ENCODE results near the gene TSPAN6. TPM values are rescaled to one million over a fixed set of nuclear protein-coding genes. Genes with fewer than 3 reads are reported as not detected.

The TSPAN6 gene
- total and polyA plus RNA-seq, 4 donors: 42.6 to 97.6 (median 54.6) TPM

DNA sequence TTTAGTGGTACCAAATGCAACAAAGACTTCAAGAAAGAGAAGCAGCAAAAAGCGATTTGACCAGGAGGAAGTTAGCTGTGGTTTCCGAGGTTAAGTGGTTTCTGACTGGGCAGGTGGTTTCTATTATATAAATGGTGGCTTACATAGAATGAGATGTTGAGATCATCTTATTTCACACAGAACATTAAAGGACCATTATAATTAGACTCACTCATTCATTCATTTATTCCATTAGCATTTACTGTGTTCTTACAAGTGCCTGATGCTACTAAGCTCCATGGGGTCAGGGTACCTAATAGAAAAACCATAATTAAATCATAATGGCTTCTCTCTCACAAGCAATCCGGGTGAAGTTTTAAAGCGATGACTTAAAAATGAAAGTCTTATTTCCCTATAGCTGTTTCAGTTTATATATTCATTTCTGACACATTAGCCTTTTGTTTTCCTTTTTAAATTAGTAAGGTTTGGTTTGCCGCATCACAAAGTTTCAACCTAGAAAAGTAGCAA lies 10.6 kb downstream of the TSPAN6 start:
- H3K36me3 ChIP-seq (ENCODE audit: control insufficient read depth in 4 of 4, insufficient read depth in 3 of 4, low read depth in 1 of 4, low read length in 3 of 4): peaks cover 0 to 2% (median 0%) of the 10 kb centered on the region in 4 donors
- no peak overlapping the region for H3K27ac ChIP-seq (ENCODE audit: low read depth in 1 of 2, low read length in 2 of 2)
- TF ChIP-seq NR2F2 (IDR thresholded peaks at IDR 0.05) (no peak), FOXA1 (IDR thresholded peaks at IDR 0.05) (no peak), ZBTB33 (IDR thresholded peaks at IDR 0.05) (no peak), JUND (IDR thresholded peaks at IDR 0.05) (no peak), REST (IDR thresholded peaks at IDR 0.05) (no peak), EGR1 (IDR thresholded peaks at IDR 0.05; ENCODE audit: low read depth in 2 of 2) (no peak), RXRA (IDR thresholded peaks at IDR 0.05) (no peak), CTCF (IDR thresholded peaks at IDR 0.05; ENCODE audit: low read depth, low read length, missing input control) (no peak), SP1 (IDR thresholded peaks at IDR 0.05) (no peak), FOXA2 (IDR thresholded peaks at IDR 0.05) (no peak), MAX (IDR thresholded peaks at IDR 0.05) (no peak), RAD21 (IDR thresholded peaks at IDR 0.05) (no peak), GABPA (IDR thresholded peaks at IDR 0.05 in 1 of 2, conservative IDR thresholded peaks at IDR 0.05 in 1 of 2) (no peak), YY1 (IDR thresholded peaks at IDR 0.05) (no peak), TAF1 (conservative IDR thresholded peaks at IDR 0.05) (no peak)
- TF ChIP-seq, protein P1, sequence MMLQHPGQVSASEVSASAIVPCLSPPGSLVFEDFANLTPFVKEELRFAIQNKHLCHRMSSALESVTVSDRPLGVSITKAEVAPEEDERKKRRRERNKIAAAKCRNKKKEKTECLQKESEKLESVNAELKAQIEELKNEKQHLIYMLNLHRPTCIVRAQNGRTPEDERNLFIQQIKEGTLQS (IDR thresholded peaks at IDR 0.05): no peak
- no peaks in the 10 kb centered on the region for H3K4me1 ChIP-seq (ENCODE audit: control insufficient read depth in 4 of 4, insufficient read depth in 4 of 4, low read length in 3 of 4)
- no peak overlapping the region for H3K9ac ChIP-seq (ENCODE audit: low read depth in 1 of 2, low read length in 2 of 2)
- no peak for DNase-seq (ENCODE audit: low spot score)
- H3K9me3 ChIP-seq (ENCODE audit: control insufficient read depth in 4 of 4, low read length in 3 of 4): no peaks in the 10 kb centered on the region
- 78% methylated on average over 5 of the region's 5 CpGs for WGBS
- no peaks in the 10 kb centered on the region for H3K27me3 ChIP-seq (ENCODE audit: control insufficient read depth in 4 of 4, insufficient read depth in 4 of 4, low read length in 3 of 4)
- no peak overlapping the region for H3K4me3 ChIP-seq (ENCODE audit: low read depth in 1 of 3, low read length in 3 of 3)

- Histone ChIP-seq H3K36me3 (ENCODE audit: control insufficient read depth in 4 of 4, insufficient read depth in 3 of 4, low read depth in 1 of 4, low read length in 3 of 4) (no peaks in the 10 kb centered on the region), H3K9me3 (ENCODE audit: control insufficient read depth in 4 of 4, low read length in 3 of 4) (no peaks in the 10 kb centered on the region), H3K4me3 (ENCODE audit: low read depth in 1 of 3, low read length in 3 of 3) (no peak overlapping the region), H3K4me1 (ENCODE audit: control insufficient read depth in 4 of 4, insufficient read depth in 4 of 4, low read length in 3 of 4) (no peaks in the 10 kb centered on the region), H3K9ac (ENCODE audit: low read depth in 1 of 2, low read length in 2 of 2) (no peak overlapping the region), H3K27ac (ENCODE audit: low read depth in 1 of 2, low read length in 2 of 2) (no peak overlapping the region), H3K27me3 (ENCODE audit: control insufficient read depth in 4 of 4, insufficient read depth in 4 of 4, low read length in 3 of 4) (no peaks in the 10 kb centered on the region)
- TF ChIP-seq EGR1 (IDR thresholded peaks at IDR 0.05; ENCODE audit: low read depth in 2 of 2) (no peak), MAX (IDR thresholded peaks at IDR 0.05) (no peak), TAF1 (conservative IDR thresholded peaks at IDR 0.05) (no peak), YY1 (IDR thresholded peaks at IDR 0.05) (no peak), HNF4A (conservative IDR thresholded peaks at IDR 0.05) (no peak), FOXA1 (IDR thresholded peaks at IDR 0.05) (no peak), CTCF (IDR thresholded peaks at IDR 0.05; ENCODE audit: low read depth, low read length, missing input control) (no peak), SP1 (IDR thresholded peaks at IDR 0.05) (no peak), NR2F2 (IDR thresholded peaks at IDR 0.05) (no peak), ZBTB33 (IDR thresholded peaks at IDR 0.05) (no peak), HNF4G (IDR thresholded peaks at IDR 0.05) (no peak), GABPA (IDR thresholded peaks at IDR 0.05 in 1 of 2, conservative IDR thresholded peaks at IDR 0.05 in 1 of 2) (no peak)
- TF ChIP-seq, protein P1 (IDR thresholded peaks at IDR 0.05): no peak
- no peak for DNase-seq (ENCODE audit: low spot score)
- WGBS: 87% methylated on average over 4 of the region's 4 CpGs
Measured at GRCh38 chrX:100623001-100623400, 13.6 kb downstream of the TSPAN6 start.

All from liver (tissue), 9 donors.